ENCODE measurements around the gene HOMER3. TPM values are rescaled to one million over a fixed set of nuclear protein-coding genes. Genes with fewer than 3 reads are reported as not detected.
A peak's percentile ranks its signal among the peaks of the same experiment; 100 is the strongest.

Gene HOMER3
- total RNA-seq (28.9 and 44.0 TPM in 2 replicates), polyA plus RNA-seq (41.4 and 53.4 TPM in 2 replicates)

- Histone ChIP-seq H3K36me3 (replicated peaks; ENCODE audit: insufficient read depth, low read depth) (no peaks in the 10 kb centered on the region), H3K4me1 (ENCODE audit: insufficient read depth) (peaks cover 7% of the 10 kb centered on the region), H3K4me3 (peak within 1 kb of the TSS; percentile 96), H2AFZ (peak within 1 kb of the TSS; percentile 95), H3K4me2 (peak within 1 kb of the TSS; percentile 100), H3K9me3 (ENCODE audit: low read depth) (no peaks in the 10 kb centered on the region), H3K27ac (peak within 1 kb of the TSS; percentile 40), H4K20me1 (ENCODE audit: insufficient read depth, poor library complexity, severe bottlenecking) (peaks cover 8% of the 10 kb centered on the region), H3K27me3 (no peaks in the 10 kb centered on the region), H3K79me2 (peaks cover 17% of the 10 kb centered on the region), H3K9me2 (replicated peaks; ENCODE audit: insufficient read depth) (no peaks in the 10 kb centered on the region)
- 3% methylated on average over 32 of the region's 81 CpGs for WGBS (ENCODE audit: low lambda C conversion rate, missing lambda C conversion rate)
- peak; percentile 93 for DNase-seq (ENCODE audit: low spot score)
- TF ChIP-seq EZH2 (IDR thresholded peaks at IDR 0.05; ENCODE audit: borderline replicate concordance): no peak
- TF ChIP-seq EZH2phosphoT487 (IDR thresholded peaks at IDR 0.05; ENCODE audit: low read depth, severe bottlenecking, unreplicated experiment): no peak
- TF ChIP-seq CTCF (IDR thresholded peaks at IDR 0.05; ENCODE audit: poor library complexity): peak; percentile 55
These were observed at the start of gene HOMER3 for GRCh38 chr19:18940769-18941627. HOMER3 (minus strand) TSS chr19:18941217; CDS start chr19:18938982, 2,235 bp downstream.

DNA sequence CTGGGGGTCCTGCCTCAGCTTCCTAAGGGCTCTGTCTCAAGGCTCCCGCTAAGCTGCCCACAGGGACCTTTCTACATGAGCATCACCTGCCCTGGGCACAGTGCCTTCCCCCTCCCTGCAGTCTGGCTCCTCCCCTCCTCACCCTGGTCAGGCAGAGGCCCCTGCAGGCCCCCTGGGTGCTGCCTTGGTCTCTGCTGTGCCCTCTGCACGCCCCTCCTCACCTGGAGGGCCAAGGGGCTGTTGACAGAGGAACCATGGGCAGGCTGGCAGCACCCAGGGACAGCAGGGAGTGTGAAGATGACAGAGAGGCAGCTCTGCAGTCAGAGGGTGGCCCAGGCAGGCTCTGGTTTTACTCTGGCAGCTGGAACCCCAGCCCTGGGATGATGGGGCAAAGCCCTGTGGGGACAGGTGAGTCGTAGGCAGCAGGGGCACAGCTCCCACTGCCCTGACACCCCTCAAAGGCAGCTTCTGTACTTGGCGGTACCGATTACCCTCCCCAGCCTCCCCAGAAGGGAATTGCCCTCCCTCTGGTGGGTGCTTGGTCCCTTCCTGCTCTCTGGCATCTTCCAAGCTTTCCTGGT is 49.2 kb upstream of the HOMER3 start:
- TF ChIP-seq EZH2phosphoT487 (IDR thresholded peaks at IDR 0.05; ENCODE audit: low read depth, severe bottlenecking, unreplicated experiment): no peak
- TF ChIP-seq CTCF (IDR thresholded peaks at IDR 0.05; ENCODE audit: poor library complexity): no peak
- no peak for TF ChIP-seq EZH2 (IDR thresholded peaks at IDR 0.05; ENCODE audit: borderline replicate concordance)
- Histone ChIP-seq H3K9me2 (replicated peaks; ENCODE audit: insufficient read depth) (no peaks in the 10 kb centered on the region), H3K4me2 (no peak overlapping the region), H3K27me3 (no peaks in the 10 kb centered on the region), H3K9me3 (ENCODE audit: low read depth) (no peaks in the 10 kb centered on the region), H2AFZ (no peak overlapping the region), H3K27ac (no peak overlapping the region), H4K20me1 (ENCODE audit: insufficient read depth, poor library complexity, severe bottlenecking) (no peaks in the 10 kb centered on the region), H3K4me3 (no peak overlapping the region), H3K79me2 (no peaks in the 10 kb centered on the region), H3K4me1 (ENCODE audit: insufficient read depth) (no peaks in the 10 kb centered on the region), H3K36me3 (replicated peaks; ENCODE audit: insufficient read depth, low read depth) (no peaks in the 10 kb centered on the region)
- 86% methylated on average over 5 of the region's 5 CpGs for WGBS (ENCODE audit: low lambda C conversion rate, missing lambda C conversion rate)
- no peak for DNase-seq (ENCODE audit: low spot score)

- no peaks in the 10 kb centered on the region for H3K4me1 ChIP-seq (ENCODE audit: insufficient read depth)
- no peaks in the 10 kb centered on the region for H3K27me3 ChIP-seq
- no peak overlapping the region for H2AFZ ChIP-seq
- no peak for DNase-seq (ENCODE audit: low spot score)
- H3K9me3 ChIP-seq (ENCODE audit: low read depth): no peaks in the 10 kb centered on the region
- H3K79me2 ChIP-seq: no peaks in the 10 kb centered on the region
- H3K4me3 ChIP-seq: no peak overlapping the region
- H3K36me3 ChIP-seq (replicated peaks; ENCODE audit: insufficient read depth, low read depth): no peaks in the 10 kb centered on the region
- peak overlapping the region; percentile 31 for H3K27ac ChIP-seq
- no peak overlapping the region for H3K4me2 ChIP-seq
- no peaks in the 10 kb centered on the region for H4K20me1 ChIP-seq (ENCODE audit: insufficient read depth, poor library complexity, severe bottlenecking)
- WGBS (ENCODE audit: low lambda C conversion rate, missing lambda C conversion rate): 71% methylated on average over 10 of the region's 10 CpGs
- no peak for TF ChIP-seq EZH2phosphoT487 (IDR thresholded peaks at IDR 0.05; ENCODE audit: low read depth, severe bottlenecking, unreplicated experiment)
- no peak for TF ChIP-seq CTCF (IDR thresholded peaks at IDR 0.05; ENCODE audit: poor library complexity)
- TF ChIP-seq EZH2 (IDR thresholded peaks at IDR 0.05; ENCODE audit: borderline replicate concordance): no peak
- no peaks in the 10 kb centered on the region for H3K9me2 ChIP-seq (replicated peaks; ENCODE audit: insufficient read depth)
These were observed 48.3 kb upstream of the HOMER3 start for GRCh38 chr19:18989316-18989715.

All from hepatocyte (in vitro differentiated cells).